GM21390 (cell line): ENCODE results near the gene HIPK2.
"Not testable (repeated sequence)": the region's sequence is repeated elsewhere in the genome, so short reads cannot be mapped to it uniquely, and the experiment has no call there.

ENCODE experiments used
- ATAC-seq: cut with Tn5 transposase; IDR thresholded peaks from one replicate; pipeline ENCODE4 v1.9.1; 2021; ENCODE audit not compliant: unreplicated experiment

Gene HIPK2

DNA sequence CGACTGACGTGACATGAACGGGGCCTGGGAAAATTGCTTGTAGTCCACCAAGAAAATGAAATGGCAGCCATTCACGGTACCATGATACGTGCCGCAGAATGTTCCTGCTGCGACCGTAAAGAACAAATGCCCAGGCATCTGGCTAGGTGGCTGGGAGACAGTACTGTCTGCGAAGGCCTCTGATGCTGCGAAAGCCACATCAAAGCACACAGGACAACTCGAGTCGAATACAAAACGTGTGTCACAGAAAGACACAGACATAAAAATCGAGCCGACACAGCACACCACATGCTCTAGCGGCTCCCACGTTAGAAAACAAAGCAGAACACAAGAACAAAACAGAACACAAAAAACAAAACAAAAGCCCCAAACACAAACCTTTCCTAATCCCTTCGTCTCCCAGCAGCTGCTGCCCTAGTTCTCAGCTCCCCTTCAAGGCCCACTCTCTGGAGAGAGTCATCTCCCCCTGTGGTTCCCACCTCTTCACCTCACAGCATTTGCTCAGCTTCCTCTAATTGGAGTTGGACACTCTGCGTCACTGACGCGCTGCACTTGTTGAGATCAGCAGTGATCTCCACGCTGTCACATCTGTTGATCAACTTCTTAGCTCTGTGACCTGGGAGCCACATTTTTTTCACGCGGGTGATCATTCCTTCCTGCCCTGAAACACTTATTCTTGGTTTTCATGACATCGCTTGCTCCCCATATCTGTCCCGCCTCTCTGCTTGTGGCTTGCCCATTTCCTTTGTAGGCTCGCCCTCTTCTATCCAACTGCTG is 142.1 kb downstream of the HIPK2 start:
- ATAC-seq: no peak

DNA sequence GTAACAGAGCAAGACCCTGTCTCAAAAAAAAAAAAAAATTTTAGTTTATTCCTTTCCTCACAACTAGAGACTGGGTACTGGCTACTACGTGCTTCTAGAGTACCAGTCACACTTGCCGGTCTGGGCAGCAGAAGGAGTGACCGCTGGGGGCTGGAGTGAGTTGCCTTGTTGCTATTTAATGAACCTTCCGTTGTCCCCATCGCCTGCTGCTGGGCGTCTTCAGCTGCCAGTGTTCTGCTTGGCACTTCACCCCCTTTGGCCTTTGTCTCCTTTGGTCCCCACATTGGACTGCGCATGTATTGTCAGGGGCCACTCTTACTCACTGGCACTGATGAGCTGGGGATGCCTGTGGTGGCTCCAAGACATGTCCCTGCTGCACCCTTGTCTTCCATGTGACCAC is 143.7 kb downstream of the HIPK2 start:
- ATAC-seq: no peak

- ATAC-seq: no peak
Measured at GRCh38 chr7:139631520-139632031, 146.2 kb downstream of the HIPK2 start.

- no peak for ATAC-seq
Measured at GRCh38 chr7:139630643-139631519, 146.9 kb downstream of the HIPK2 start.

- ATAC-seq: no peak
Measured at GRCh38 chr7:139629392-139630082, 148.3 kb downstream of the HIPK2 start.

GRCh38 chr7:139627831-139628230 is 150.0 kb downstream of the HIPK2 start:
- ATAC-seq: no peak

DNA sequence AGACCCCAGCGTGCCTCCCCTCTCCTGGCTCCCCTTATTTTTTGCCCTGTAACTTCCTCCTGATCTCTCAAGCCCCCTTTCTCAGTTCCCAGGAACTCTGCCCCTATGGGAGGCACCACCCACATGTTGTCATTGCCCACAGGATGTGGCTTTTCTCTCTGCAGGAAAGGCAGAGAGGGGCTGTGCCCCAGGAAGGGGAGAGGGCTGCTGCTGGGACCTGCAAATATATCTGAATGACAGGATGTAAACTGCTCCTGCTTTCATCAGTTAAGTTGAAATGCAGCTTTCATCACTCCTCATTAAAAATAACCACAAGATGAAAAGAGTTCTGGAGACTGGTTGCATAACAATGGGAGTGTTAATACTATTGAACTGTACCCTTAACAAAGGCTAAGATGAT is 151.0 kb downstream of the HIPK2 start:
- no peak for ATAC-seq

DNA sequence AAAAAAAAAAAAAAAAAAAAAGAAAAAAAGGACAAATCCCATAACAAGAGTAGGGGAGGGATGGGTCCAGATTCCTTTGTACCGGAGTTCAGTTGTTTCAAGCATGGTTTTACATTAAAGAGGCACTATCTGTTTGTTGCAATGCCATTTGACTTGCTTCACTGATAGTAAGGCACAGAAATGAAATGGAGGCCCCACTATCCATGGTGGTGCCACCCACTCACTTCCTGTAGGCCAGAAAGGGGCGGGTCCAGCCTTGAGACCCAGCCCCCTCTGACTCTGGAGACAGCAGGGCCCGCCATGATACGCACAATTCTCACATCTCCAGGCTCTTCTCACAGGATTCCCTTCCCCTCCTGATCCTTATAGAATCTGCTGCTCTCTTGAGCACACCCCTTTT is 154.3 kb downstream of the HIPK2 start:
- ATAC-seq: no peak

GRCh38 chr7:139620676-139621344 is 157.0 kb downstream of the HIPK2 start:
- ATAC-seq: peak; percentile 67

DNA sequence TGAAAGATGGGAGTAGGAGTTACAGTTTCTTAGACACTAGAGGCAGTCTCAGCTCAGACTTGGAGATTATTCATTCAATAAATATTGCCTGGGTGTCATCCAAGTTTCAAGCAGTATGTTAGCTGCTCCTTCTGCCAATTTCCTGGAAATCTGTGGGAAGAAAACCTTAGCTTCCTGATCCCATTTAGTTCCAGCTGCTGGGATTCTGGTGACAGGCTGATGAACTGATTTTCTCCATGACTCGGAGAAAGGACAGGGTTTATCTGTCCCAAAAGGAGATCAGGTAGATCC is 158.5 kb downstream of the HIPK2 start:
- no peak for ATAC-seq

GRCh38 chr7:139618482-139619366 is 159.1 kb downstream of the HIPK2 start:
- ATAC-seq: no peak

- ATAC-seq: no peak
Measured at GRCh38 chr7:139617074-139617473, 160.7 kb downstream of the HIPK2 start.

GRCh38 chr7:139614886-139615285 is 162.9 kb downstream of the HIPK2 start:
- no peak for ATAC-seq

- no peak for ATAC-seq
Measured at GRCh38 chr7:139613971-139614411, 163.8 kb downstream of the HIPK2 start.

GRCh38 chr7:139611556-139611955 is 166.2 kb downstream of the HIPK2 start:
- ATAC-seq: not testable (repeated sequence)

DNA sequence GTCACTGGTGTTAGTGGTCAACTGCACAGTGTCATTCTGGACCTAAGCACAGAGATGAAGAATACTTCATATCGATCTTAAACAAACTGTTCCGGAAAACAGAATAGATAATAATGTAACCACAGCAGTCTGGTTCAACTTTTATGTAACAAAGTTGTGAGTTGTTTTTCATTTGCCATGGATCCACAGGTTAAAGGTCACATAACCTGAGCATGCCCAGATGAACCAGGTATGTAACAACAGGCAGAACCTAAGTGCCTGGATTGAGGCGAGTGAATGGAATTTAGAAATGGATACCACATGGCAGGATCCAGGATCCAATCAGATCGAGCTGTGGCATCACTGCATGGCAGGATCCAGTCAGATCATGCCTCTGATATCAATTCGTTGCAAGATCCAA is 167.2 kb downstream of the HIPK2 start:
- no peak for ATAC-seq

DNA sequence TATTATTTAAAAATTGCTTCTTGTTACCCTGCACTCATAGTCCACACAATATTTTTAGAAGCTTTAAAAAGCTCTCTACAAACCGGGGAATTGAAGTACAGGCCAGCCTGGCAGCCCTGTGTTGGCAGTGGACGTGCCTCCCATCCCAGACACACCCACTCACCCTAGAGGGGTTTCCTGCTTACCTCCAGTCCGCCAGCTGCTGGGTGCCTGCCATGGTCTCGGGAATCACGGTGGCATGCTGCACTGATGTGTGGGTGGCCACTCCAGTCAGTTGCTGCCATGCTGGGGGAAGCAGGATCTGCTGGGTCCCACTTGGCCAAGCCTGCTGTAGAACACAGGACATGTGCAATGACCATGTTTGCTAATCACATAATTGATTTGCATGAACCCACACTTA is 173.9 kb downstream of the HIPK2 start:
- no peak for ATAC-seq

DNA sequence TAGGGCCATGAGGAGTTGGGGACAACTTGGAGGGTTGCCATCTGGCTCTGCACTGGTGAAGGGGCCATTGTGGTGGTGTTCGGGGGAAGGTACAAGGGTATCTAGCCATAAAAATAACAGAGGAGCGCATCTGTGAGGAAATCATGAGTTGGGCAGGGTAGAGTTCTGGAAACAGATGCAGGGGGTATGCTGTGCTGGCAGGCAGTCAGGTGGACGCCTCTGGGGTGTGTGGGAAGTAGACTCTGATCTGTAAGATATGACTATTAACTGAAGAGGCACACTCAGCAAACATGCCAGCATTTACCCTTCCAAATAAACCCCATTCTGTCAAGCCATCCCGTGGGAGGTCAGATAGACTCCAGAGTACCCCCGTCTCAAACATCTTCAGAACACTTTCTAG is 174.5 kb downstream of the HIPK2 start:
- ATAC-seq: no peak

DNA sequence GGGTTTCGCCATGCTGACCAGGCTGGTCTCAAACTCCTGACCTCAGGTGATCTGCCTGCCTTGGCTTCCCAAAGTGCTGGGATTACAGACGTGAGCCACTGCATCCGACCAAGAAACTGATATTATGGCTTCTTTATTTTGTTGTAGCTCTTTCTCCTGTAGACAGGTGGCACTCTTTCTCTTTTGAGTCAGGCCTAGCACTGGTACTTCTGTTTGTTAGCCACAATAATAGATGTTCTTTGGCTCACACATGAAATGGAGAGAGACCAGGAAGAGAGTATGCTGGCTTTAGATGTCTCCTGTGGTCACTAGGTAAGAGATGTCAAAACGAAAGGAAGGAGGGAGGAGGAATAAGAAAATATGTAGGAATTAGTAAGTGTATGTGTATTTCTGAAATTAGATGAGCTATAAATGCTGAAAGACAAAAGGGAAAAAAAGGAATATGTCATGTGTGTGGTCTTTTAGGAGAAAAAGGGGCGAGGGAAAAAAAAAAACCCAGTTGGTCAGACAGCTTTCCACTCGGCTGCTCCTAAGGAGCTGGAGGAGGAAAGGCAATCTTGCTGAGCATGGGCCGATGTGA is 175.6 kb downstream of the HIPK2 start:
- ATAC-seq: no peak

GRCh38 chr7:139601176-139601575 is 176.6 kb downstream of the HIPK2 start:
- no peak for ATAC-seq
